GM18502 (cell line): ENCODE measurements around the gene RNF126.
A peak's percentile ranks its signal among the peaks of the same experiment; 100 is the strongest.
"Not testable (repeated sequence)": the region's sequence is repeated elsewhere in the genome, so short reads cannot be mapped to it uniquely, and the experiment has no call there.

Experiments used
- ATAC-seq: cut with Tn5 transposase; IDR thresholded peaks from one replicate; pipeline ENCODE4 v1.9.1; 2021; ENCODE audit warnings: mild to moderate bottlenecking; ENCODE audit not compliant: unreplicated experiment, poor library complexity

Gene RNF126

DNA sequence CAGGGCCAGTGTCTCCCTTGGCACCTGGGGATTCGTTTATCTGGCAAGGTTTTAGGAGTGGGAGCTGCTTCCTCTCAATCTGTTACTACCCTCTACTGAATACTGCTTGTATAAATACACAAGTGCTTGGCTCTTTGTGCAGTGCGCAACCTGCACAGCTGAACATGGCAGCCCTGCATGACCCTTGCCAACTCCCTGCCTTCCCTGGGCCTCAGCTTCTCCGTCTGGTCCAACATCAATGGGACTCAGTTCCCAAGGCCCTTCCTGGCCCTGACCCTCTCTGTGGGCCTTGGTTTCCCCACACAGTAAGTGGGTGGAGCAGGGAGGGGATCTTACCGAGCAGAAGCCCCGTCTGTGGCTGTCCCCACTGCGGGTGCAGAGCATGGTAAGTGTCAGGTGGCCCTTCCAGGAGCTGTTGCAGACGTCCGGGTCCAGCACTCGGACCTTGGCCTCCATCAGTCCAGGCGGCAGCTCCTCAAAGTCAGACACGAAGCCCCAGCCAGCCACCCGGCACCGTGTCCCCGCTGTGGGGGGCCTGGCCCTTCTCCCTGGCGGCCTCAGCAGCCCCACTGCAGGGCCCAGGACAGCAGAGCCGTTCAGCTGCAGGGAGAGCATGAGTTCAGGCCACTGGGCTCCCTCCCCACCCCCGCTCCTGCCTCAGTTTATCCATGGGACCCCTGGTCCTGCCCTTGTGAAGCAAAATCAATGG is 23.7 kb upstream of the RNF126 start:
- ATAC-seq: no peak

DNA sequence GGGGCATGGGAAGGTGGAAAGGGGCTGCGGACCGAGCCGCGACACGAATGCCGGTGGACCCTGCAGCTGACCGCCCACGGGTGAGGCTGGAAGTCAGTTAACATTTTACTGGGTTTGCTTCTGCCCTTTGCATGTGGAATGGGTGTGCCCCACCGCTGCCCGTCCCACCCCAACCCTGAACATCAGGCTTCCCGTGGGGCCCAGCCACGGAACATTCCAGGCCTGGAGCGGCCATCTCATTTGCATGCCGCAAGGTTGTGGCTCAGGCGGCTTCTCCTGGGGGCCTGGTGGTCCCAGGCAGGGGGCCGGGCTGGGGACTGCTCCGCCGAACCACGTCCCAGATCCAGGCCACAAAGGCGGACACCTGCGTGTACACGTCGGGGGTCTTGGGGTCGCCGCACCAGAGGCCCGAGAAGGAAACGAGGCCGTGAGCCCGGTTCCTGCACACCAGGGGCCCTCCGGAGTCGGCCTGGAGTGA is 22.5 kb upstream of the RNF126 start:
- ATAC-seq: no peak

DNA sequence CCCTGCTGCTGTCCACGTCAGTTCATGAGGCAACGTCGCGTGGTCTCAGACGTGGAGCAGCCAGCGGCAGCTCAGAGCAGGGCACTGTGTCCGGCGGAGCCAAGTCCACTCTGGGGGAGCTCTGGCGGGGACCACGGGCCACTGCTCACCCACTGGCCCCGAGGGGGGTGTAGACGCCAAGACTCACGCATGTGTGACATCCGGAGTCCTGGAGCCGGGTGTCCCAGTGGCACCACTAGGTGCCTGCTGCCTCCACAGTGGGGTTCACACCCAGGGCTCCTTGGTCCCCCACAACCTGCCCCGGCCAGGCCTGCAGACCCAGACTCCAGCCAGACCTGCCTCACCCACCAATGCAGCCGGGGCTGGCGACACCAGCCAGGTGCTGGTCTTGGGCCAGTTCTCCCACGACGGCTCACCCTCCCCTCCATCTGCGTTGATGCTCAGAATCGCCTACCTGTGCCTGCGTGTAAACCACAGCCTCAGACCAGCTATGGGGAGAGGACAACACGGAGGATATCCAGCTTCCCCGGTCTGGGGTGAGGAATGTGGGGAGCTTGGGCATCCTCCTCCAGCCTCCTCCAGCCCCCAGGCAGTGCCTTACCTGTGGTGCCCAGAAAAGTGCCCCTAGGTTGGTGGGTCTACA is 19.8 kb upstream of the RNF126 start:
- ATAC-seq: no peak

DNA sequence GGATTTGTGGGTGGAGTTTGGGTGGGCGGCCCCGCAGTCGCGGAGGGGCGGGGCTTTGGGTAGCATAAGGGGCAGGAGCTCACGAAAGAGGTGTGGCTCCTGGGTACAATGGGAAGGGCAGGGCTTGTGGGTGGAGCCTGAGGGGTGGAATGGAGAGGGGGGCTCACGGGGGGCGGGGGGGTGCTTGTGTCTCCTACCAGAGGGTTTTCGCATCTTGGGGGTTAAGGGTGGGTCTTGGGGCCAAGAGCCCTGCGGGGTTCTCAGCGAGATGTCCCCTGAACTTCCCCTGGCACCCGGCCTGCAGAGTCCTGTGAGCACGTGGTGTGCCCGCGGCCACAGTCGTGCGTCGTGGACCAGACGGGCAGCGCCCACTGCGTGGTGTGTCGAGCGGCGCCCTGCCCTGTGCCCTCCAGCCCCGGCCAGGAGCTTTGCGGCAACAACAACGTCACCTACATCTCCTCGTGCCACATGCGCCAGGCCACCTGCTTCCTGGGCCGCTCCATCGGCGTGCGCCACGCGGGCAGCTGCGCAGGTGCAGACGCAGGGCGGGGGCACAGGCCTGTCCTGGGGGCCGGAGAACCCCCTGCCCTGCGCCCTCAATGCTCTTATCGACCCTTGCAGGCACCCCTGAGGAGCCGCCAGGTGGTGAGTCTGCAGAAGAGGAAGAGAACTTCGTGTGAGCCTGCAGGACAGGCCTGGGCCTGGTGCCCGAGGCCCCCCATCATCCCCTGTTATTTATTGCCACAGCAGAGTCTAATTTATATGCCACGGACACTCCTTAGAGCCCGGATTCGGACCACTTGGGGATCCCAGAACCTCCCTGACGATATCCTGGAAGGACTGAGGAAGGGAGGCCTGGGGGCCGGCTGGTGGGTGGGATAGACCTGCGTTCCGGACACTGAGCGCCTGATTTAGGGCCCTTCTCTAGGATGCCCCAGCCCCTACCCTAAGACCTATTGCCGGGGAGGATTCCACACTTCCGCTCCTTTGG is 18.3 kb upstream of the RNF126 start:
- ATAC-seq: no peak

DNA sequence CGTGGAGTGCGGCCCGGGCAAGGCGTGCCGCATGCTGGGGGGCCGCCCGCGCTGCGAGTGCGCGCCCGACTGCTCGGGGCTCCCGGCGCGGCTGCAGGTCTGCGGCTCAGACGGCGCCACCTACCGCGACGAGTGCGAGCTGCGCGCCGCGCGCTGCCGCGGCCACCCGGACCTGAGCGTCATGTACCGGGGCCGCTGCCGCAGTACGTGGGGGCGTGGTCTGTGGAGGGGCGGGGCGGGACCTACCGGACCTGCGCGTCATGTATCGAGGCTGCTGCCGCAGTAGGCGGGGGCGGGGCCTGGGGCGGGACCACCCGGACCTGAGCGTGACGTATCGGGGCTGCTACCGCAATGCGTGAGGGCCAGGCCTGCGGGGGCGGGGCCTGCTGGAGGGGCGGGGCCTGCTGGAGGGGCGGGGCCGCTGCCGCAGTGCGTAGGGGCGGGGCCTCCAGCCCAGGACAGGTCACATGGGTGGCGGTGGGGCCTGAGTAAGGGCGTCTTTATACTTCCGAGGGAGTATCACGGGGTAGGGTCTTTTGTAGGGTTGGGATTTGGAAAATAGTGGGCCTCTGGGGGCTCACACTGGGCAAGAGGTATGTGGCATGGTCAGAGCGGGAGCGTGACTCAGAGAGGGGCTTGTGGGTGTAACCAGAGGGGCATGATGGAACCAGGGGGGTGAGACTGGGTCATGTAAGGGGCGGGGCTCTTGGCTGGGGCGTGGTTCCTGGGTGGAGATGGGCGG is 17.4 kb upstream of the RNF126 start:
- ATAC-seq: peak; percentile 76

DNA sequence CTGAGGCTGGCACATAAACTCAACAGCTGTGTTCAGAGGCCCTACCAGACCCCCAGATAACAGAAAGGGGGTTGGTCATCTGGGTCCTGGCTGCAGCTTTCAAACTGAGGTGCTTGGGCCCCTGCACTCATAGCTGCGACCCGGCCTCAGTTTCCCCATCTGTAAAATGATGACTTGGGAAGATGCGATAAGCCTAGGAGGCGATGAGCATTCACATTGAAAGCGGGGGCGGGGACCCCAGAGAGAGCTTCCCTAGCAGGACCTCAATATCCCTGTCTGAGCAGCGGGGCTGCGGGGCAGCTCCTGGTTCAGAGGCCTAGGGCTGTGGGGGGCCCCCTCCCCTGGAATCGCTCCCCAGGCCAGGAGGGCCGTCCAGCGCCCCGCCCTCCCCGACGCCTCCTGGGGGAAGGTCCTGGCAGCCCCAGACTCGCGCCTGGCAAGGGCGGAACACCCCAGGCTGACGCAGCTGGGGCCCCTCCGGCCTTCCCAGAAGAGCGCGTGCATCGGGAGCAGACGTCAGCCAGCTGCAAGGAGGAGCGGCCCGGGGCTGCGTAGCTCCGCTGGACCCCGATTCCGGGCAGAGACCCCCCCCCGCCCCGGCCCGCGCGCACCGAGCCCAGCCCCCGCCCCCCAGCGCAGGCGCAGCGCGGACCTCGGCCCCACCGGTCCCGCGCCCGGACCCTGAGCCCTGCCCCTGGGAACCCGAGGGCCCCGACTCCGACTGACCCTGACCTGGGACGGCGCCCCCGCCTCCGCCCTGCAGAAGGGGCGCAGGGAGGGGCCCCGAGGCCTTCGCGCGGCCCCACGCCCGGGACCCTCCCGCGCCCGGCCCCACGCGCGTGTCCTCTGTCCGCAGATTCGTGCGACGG is 16.6 kb upstream of the RNF126 start:
- ATAC-seq: peak; percentile 14

DNA sequence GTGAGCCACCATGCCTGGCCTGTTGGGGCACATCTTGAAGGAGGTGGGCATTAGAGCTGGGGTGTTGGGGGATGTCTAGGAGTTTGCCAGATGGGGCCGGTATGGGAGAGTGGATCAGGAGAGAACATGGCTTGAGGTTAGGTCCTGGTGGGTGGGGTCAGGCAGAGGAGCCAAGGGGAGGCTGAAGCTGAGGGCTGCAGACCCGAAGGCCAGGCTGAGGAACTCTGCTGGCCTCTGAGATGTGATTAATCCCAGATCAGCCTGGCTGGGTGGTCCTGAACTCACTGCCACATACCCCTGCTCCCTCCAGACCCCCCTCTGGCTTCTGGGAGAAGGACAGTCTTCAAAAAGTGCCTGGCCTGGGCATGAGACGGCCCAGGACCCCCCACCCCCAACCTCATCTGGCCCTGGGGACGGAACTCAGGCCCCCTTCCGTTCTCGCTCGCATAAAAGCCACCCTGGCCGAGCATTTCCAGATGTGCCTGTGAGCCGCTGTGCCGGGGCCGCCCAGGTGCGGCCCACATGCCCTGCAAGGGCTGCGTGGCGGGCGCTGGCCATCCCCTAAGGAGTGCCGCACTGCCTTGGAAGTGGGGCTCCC is 15.9 kb upstream of the RNF126 start:
- no peak for ATAC-seq

DNA sequence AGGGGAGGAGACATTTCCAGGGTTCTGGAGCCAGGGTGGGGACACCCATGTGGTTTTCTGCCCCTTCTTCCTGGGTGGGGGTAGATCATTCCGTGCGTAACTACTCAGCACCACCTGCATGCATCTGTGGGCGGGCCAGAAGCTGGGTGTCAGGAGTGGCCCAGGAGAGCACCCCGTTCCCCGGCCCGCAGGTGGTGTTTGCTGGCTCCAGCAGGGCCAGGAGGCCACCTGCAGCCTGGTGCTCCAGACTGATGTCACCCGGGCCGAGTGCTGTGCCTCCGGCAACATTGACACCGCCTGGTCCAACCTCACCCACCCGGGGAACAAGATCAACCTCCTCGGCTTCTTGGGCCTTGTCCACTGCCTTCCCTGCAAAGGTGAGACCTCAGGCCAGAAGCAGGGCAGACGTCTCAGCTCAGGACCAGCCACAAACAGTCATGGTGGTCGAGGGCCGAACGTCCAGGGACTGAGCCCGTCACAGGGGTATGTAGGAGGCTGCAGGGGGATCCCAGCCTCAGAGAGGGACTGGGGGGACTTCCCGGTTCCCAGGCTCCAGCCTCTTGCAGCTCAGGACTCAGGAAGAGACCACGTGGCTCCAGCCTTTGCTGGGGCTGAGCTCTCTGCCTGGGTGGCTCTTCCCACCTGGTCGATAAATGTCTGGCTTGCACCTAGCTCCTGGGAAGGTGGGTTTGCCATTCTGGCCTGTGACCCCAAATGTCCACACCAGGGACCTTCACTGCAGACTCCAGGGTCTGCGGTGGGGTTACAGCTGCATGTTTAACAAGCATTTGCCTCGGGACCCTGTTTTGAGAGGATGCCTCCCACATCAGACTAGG is 14.8 kb upstream of the RNF126 start:
- ATAC-seq: no peak

DNA sequence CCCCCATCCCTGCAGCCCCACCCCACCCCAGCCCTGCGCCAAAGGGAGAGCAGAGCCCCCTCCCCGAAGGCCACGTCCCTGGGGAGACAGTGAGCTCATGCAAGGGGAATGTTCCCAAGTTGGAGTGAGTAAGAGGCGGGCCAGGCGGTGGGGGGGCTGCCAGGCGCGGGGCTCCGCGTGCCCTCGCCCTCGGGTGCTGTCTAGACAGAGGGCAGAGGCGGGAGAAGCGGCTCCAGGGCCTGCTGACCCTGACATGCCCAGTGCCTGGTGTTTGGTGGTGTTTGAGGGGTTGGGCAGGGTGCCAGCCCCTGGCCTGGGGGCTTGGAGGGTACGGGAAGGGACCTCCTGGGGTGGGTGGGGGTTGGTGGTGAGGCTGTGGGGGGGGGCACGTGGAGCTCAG is 14.2 kb upstream of the RNF126 start:
- no peak for ATAC-seq

DNA sequence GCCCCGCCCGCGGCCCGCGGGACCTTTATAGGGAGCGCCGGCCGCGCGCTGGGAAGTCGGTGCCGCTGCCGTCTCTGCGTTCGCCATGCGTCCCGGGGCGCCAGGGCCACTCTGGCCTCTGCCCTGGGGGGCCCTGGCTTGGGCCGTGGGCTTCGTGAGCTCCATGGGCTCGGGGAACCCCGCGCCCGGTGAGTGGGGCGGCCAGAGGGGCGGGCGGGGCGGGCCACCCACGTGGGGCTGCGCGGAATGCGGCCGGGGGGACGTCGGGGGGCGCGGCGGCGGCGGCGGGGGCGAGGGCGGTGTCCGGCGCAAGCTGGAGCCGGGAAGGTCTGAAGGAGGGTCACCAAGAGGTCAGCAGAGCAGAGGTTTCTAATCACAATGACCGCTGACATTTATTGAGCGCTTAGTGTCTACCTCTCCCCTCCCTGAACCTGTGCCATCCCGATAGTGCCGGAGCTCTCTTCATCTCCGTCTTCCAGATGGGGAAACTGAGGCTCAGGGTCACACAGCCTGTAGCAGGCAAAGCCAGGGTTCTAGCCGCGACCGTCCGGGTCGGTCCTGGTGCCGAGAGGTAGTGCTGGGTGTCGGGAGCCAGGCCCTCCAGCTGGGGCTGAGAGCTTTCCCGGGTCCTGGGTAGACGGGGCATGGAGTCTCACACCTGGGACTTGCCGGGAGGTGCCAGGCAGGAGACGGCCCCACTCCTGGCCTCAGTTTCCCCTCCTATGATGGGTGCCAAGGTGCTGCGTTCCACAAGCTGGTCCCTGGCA is 13.5 kb upstream of the RNF126 start, which contains the start of gene FSTL3:
Gene FSTL3 (plus strand): TSS at position 54 of the 767 bp plus-strand sequence. CDS start 32 bp downstream, at position 86.
- no peak for ATAC-seq

DNA sequence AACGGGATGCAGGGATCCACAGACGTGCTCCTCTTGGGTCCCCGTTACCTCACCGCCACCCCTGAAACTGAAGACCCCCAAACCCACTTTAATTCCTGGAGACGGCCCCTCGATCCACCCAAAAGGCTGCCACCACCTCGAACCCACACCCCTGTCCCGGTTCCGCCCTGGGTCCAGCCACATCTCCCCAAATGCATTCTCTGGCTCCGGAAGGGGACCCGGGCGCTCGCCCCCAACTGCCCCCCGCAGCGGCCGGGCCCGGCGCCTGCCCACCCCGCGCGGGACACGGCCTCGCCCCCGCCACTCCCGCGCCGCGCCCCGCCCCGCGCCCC is 13.0 kb upstream of the RNF126 start:
- no peak for ATAC-seq

DNA sequence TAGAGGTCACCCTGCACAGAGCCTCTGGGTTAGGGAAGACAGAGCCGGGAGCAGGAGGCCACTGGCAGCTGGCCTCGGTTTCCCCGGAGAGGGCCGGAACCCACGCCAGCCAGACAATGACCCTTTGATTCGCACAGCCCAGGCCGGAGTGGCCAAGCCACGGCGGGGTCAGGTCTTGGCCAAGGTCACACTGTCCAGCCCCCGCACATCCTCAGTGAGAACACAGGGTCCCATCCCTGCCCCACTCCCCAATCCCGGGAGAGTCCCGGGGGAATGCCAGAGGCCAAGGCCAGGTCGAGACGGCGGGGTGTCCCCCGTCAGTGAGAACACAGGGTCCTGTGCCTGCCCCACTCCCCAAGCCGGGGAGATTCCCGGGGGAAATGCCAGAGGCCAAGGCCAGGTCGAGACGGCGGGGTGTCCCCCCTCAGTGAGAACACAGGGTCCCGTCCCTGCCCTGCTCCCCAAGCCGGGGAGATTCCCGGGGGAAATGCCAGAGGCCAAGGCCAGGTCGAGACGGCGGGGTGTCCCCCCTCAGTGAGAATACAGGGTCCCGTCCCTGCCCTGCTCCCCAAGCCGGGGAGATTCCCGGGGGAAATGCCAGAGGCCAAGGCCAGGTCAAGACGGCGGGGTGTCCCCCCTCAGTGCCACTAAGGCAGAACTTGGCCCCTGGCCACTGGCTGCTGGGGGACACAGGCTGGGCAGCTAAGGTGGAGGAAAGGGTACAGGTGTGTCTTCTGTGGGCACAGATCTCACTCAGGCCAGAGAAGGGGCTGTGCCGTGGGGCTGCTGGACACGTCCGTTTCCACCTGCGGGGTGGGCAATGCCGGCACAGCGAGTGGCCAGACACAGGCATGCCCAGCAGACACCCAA is 11.5 kb upstream of the RNF126 start:
- ATAC-seq: no peak

DNA sequence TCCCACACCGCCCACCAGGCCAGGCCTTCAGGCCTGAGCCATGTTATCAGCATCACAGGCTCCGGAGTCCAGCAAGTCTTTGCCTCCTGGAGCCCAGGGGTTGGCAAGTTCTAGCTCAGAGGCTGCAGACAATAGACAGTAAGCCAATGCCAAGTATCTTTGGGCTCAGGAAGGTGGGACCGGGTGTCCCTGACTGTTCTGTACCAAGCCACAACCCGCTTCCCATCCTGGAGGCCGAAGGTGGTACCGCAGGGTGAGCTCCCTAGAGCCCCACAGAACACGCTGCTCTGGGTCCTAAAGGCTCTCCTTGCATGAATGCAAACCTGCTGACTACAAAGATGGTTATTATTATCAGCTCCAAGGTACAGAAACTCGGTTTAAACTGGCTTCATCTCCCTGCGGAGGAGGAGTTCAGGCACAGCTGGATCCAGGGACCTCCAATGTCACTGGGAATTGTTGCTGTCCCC is 7.6 kb upstream of the RNF126 start:
- no peak for ATAC-seq

DNA sequence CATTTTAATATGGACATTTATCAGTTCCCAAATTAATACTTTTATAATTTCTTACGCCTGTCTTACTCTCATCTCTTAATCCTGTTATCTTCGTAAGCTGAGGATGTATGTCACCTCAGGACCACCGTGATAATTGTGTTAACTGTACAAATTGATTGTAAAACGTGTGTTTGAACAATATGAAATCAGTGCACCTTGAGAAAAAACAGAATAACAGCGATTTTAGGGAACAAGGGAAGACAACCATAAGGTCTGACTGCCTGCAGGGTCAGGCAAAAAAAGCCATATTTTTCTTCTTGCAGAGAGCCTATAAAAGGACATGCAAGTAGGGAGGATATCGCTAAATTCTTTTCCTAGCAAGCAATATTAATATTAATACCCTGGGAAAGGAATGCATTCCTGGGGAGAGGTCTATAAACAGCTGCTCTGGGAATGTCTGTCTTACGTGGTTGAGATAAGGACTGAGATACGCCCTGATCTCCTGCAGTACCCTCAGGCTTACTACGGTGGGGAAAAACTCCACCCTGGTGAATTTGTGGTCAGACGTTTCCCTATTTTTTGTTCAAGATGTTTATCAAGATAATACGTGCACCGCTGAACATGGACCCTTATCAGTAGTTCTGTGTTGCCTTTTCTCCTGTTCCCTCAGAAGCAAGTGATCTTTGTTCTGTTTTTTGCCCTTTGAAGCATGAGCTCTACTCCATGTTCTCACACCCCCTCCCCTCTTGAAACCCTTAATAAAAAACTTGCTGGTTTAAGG is 5.8 kb upstream of the RNF126 start:
- not testable (repeated sequence) for ATAC-seq

DNA sequence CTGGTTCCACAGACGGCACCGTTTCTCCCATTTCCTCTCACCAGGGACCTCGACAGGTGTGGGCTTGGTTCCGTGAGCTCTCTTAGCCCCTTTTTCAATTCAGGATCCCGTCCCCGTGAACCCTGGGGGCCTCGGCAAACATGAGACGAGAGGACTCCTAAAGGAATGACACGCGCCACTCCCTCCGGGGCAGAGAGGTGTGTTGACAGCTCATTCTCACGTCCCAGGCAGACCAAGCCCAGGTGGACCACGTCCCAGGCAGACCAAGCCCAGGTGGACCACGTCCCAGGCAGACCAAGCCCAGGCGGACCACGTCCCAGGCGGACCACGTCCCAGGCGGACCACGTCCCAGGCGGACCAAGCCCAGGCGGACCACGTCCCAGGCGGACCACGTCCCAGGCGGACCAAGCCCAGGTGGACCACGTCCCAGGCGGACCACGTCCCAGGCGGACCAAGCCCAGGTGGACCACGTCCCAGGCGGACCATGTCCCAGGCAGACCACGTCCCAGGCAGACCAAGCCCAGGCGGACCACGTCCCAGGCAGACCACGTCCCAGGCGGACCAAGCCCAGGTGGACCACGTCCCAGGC is 4.1 kb upstream of the RNF126 start:
- ATAC-seq: not testable (repeated sequence)
